ACC112 (cell line): ENCODE results near the gene WDR3.

Source experiments
- H2AFZ ChIP-seq: fragments of 200-600 bp; sonication (generic); one replicate; pipeline ENCODE4 v1.6.0; 2017; ENCODE audit warnings: antibody characterized with exemption, low read length; ENCODE audit not compliant: unreplicated experiment
- H3K27ac ChIP-seq: fragments of 200-600 bp; sonication (generic); 2 replicates; pipeline ENCODE4 v1.5.1; 2014; ENCODE audit warnings: low read depth, mild to moderate bottlenecking, antibody characterized with exemption, low read length, moderate library complexity
- H3K27me3 ChIP-seq: fragments of 200-600 bp; sonication (generic); 2 replicates; pipeline ENCODE4 v1.6.1; 2014; ENCODE audit warnings: mild to moderate bottlenecking, antibody characterized with exemption, low read length, moderate library complexity, mixed read lengths; ENCODE audit not compliant: insufficient read depth
- H3K36me3 ChIP-seq: fragments of 200-600 bp; sonication (generic); 2 replicates; pipeline ENCODE4 v1.6.1; 2016; ENCODE audit warnings: mild to moderate bottlenecking, antibody characterized with exemption, low read length, moderate library complexity, mixed read lengths; ENCODE audit not compliant: insufficient read depth
- H3K4me1 ChIP-seq: fragments of 200-600 bp; sonication (generic); one replicate; pipeline ENCODE4 v1.6.1; 2016; ENCODE audit warnings: low read length, mixed read lengths; ENCODE audit not compliant: insufficient read depth, unreplicated experiment, control insufficient read depth
- H3K4me3 ChIP-seq: fragments of 200-600 bp; sonication (generic); 2 replicates; pipeline ENCODE4 v1.5.1; 2014; ENCODE audit warnings: mild to moderate bottlenecking, low read depth, low read length
- H3K79me2 ChIP-seq: fragments of 200-600 bp; sonication (generic); one replicate; pipeline ENCODE4 v1.6.0; 2016; ENCODE audit warnings: low read length; ENCODE audit not compliant: control insufficient read depth, unreplicated experiment, insufficient read depth

WDR3 gene

DNA sequence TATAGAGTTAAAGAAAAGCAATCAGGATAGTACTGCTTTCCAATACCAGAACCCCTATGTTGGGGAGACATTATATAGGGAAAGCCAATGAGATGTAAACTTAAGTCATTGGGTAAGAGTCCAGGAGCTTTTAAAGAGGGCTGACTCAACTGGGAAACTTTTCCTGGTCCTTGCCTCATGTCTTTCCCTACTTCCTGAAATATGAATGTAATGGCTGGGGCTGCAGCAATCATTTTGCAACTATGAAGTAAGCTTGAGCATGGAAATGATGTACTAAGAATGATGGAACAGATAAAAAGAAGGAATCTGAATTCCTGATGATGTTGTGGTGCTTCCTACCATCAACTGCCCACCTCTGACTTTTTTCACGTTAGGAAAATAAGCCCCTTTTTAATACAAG is 55.7 kb downstream of the WDR3 start:
- H2AFZ ChIP-seq: no peak overlapping the region
- no peak overlapping the region for H3K4me3 ChIP-seq
- no peaks in the 10 kb centered on the region for H3K4me1 ChIP-seq
- no peaks in the 10 kb centered on the region for H3K79me2 ChIP-seq
- H3K36me3 ChIP-seq: no peaks in the 10 kb centered on the region
- H3K27ac ChIP-seq: no peak overlapping the region
- H3K27me3 ChIP-seq: peaks cover 56% of the 10 kb centered on the region

GRCh38 chr1:117985973-117986372 is 56.4 kb downstream of the WDR3 start:
- Histone ChIP-seq H3K79me2 (no peaks in the 10 kb centered on the region), H3K4me1 (no peaks in the 10 kb centered on the region), H2AFZ (no peak overlapping the region), H3K4me3 (no peak overlapping the region), H3K36me3 (no peaks in the 10 kb centered on the region), H3K27me3 (peaks cover 48% of the 10 kb centered on the region), H3K27ac (no peak overlapping the region)

DNA sequence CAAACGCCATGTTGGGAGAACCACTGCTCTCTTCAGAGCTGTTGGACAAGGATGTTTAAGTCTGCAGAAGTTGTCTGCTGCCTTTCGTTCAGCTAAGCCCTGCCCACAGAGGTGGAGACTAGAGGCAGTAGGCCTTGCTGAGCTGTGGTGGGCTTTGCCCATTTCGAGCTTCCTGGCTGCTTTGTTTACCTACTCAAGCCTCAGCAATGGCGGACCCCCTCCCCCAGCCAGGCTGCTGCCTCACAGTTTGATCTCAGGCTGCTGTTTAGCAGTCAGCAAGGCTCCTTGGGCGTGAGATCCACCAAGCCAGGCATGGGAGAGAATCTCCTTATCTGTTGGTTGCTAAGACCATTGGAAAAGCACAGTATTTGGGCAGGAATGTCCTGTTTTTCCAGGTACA is 74.8 kb downstream of the WDR3 start:
- no peak overlapping the region for H3K4me3 ChIP-seq
- no peak overlapping the region for H3K27ac ChIP-seq
- H2AFZ ChIP-seq: no peak overlapping the region
- H3K36me3 ChIP-seq: no peaks in the 10 kb centered on the region
- peaks cover 40% of the 10 kb centered on the region for H3K27me3 ChIP-seq
- no peaks in the 10 kb centered on the region for H3K4me1 ChIP-seq
- H3K79me2 ChIP-seq: no peaks in the 10 kb centered on the region

DNA sequence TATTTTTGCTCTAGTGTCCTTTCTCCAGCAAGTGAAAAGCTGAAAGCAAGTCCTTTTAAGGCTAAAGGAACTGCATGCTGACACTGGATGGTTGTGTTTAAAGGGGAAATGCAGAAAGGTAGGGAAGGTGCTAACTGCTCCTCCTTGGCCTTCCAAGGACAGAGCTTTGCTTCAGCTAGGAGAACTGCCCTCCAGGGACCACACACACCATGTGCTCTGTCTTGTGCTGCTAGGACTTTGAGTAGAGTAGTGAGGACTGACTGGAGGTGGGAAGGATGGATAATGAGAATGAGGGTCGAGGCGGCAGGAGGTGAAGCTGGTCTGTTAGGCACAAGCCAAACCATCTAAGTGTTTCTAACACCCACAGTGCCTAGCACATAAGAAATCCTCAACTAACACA is 77.9 kb downstream of the WDR3 start:
- H2AFZ ChIP-seq: no peak overlapping the region

GRCh38 chr1:118008011-118008410 is 78.5 kb downstream of the WDR3 start:
- Histone ChIP-seq H3K36me3 (no peaks in the 10 kb centered on the region), H3K27ac (no peak overlapping the region), H3K27me3 (peaks cover 38% of the 10 kb centered on the region), H3K4me1 (no peaks in the 10 kb centered on the region), H2AFZ (no peak overlapping the region), H3K4me3 (no peak overlapping the region), H3K79me2 (no peaks in the 10 kb centered on the region)

More for the DNA sequence above, 77.9 kb downstream of the WDR3 start:
- no peaks in the 10 kb centered on the region for H3K79me2 ChIP-seq
- H3K27ac ChIP-seq: no peak overlapping the region
- peaks cover 38% of the 10 kb centered on the region for H3K27me3 ChIP-seq
- no peaks in the 10 kb centered on the region for H3K4me1 ChIP-seq
- no peaks in the 10 kb centered on the region for H3K36me3 ChIP-seq
- H3K4me3 ChIP-seq: no peak overlapping the region

GRCh38 chr1:118012515-118013124 is 83.1 kb downstream of the WDR3 start:
- H3K79me2 ChIP-seq: no peaks in the 10 kb centered on the region

DNA sequence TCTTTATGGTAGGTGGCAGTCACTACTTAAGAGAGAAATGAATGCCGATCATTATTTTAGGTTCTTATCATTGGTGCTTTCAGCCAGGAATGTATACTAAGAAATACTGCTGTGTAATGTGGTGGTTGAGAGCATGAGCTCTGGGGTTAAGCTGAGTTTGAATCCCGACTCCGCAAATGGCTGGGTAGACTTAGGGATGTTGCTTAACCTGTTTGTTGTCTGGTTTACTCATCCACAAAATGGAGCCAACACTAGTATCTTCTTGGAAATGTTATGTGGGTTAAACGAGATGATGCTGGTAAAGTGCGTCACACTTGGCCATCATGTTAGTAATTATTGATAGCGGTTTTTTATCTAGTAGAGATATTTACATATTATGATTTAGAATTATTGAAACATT is 83.8 kb downstream of the WDR3 start:
- H3K36me3 ChIP-seq: no peaks in the 10 kb centered on the region
- H3K4me3 ChIP-seq: no peak overlapping the region
- H3K27me3 ChIP-seq: peaks cover 11% of the 10 kb centered on the region; the same call in 1 of the 2 replicates
- no peak overlapping the region for H3K27ac ChIP-seq
- no peak overlapping the region for H2AFZ ChIP-seq
- no peaks in the 10 kb centered on the region for H3K4me1 ChIP-seq
- H3K79me2 ChIP-seq: no peaks in the 10 kb centered on the region

More at GRCh38 chr1:118012515-118013124, 83.1 kb downstream of the WDR3 start:
- H3K27ac ChIP-seq: no peak overlapping the region
- no peaks in the 10 kb centered on the region for H3K4me1 ChIP-seq
- H3K36me3 ChIP-seq: no peaks in the 10 kb centered on the region
- H3K27me3 ChIP-seq: peaks cover 11% of the 10 kb centered on the region; the same call in 1 of the 2 replicates
- no peak overlapping the region for H3K4me3 ChIP-seq
- no peak overlapping the region for H2AFZ ChIP-seq

DNA sequence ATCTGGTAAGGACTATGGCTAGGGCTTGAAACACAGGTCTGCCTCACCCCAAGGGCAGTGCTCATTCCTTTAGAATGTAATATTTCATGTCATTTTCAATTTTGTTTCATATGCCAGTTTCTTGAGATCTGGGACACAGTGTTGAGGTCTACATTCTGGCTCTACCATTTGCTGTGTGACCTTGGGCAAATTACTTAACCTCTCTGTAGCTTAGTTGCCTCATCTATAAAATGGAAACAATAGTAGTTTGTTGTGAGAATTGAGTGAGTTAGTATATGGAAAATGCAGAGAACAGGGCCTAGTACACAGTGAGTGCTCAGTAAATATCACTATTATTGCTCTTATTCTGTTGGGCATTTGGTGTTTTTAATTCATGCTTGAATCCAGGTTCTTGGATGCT is 84.4 kb downstream of the WDR3 start:
- H3K4me1 ChIP-seq: no peaks in the 10 kb centered on the region
- H3K27ac ChIP-seq: no peak overlapping the region
- no peak overlapping the region for H3K4me3 ChIP-seq
- no peak overlapping the region for H2AFZ ChIP-seq
- H3K27me3 ChIP-seq: 0 out of 2 replicates have a peak, but pooled peaks cover 6% of the 10 kb centered on the region
- no peaks in the 10 kb centered on the region for H3K79me2 ChIP-seq
- no peaks in the 10 kb centered on the region for H3K36me3 ChIP-seq
